ENCODE data around the gene NEDD4.

DNA sequence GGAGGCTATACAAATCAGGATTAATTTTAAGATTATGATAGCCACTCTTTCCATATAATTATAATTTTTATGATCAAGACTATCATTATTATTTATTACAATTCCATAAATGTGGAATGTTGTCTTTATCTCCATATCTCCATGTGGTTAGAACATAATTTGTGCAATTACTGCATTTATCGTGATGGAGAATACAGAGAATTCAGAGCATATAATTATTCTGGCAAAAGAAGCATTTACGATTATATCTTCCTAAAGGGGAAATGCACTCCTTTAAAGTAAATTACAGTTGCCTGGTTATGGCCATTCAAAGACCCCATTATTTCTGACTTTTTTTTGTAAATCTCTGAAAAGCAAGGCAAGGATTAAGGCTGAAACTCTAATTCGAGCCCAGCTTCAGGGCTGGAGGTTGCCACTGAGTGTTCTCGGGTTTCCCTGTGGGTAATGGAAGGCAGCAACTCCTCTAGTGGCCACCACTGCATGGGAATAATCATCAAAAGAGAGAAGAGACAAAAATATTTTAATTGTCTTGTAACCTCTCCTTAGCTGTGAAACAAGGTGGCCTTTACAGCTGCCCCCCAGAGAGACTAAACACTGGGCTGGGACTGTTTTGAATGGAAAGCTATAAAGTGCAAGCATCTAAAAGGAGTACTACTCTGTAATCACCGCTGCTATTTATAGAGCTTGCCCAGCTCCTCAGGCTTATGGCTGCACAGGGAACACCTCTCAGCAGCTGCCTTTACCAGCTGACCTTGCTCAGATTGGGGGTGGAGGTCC, 190.6 kb downstream of the NEDD4 start:
- TF ChIP-seq, protein P1, sequence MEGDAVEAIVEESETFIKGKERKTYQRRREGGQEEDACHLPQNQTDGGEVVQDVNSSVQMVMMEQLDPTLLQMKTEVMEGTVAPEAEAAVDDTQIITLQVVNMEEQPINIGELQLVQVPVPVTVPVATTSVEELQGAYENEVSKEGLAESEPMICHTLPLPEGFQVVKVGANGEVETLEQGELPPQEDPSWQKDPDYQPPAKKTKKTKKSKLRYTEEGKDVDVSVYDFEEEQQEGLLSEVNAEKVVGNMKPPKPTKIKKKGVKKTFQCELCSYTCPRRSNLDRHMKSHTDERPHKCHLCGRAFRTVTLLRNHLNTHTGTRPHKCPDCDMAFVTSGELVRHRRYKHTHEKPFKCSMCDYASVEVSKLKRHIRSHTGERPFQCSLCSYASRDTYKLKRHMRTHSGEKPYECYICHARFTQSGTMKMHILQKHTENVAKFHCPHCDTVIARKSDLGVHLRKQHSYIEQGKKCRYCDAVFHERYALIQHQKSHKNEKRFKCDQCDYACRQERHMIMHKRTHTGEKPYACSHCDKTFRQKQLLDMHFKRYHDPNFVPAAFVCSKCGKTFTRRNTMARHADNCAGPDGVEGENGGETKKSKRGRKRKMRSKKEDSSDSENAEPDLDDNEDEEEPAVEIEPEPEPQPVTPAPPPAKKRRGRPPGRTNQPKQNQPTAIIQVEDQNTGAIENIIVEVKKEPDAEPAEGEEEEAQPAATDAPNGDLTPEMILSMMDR (IDR thresholded peaks at IDR 0.05): no peak
- TF ChIP-seq POLR2A (IDR thresholded peaks at IDR 0.05; ENCODE audit: low read depth): no peak

All from esophagus muscularis mucosa (tissue), 3 donors.